GM18907 (cell line): Measurements from ENCODE around the gene TMEM8B.
"Not testable (repeated sequence)": the region's sequence is repeated elsewhere in the genome, so short reads cannot be mapped to it uniquely, and the experiment has no call there.

ENCODE experiments used
- ATAC-seq: cut with Tn5 transposase; IDR thresholded peaks from one replicate; pipeline ENCODE4 v1.9.1; 2021; ENCODE audit warnings: mild to moderate bottlenecking, moderate library complexity; ENCODE audit not compliant: unreplicated experiment

TMEM8B gene

GRCh38 chr9:35905051-35905781, 76.2 kb downstream of the TMEM8B start:
- no peak for ATAC-seq

GRCh38 chr9:35905912-35906679, 77.1 kb downstream of the TMEM8B start, which contains the start of gene HRCT1:
HRCT1 (plus strand) TSS chr9:35906202; CDS start chr9:35906288, 86 bp downstream.
- no peak for ATAC-seq

- no peak for ATAC-seq
Measured at GRCh38 chr9:35906923-35907699, 78.1 kb downstream of the TMEM8B start.

DNA sequence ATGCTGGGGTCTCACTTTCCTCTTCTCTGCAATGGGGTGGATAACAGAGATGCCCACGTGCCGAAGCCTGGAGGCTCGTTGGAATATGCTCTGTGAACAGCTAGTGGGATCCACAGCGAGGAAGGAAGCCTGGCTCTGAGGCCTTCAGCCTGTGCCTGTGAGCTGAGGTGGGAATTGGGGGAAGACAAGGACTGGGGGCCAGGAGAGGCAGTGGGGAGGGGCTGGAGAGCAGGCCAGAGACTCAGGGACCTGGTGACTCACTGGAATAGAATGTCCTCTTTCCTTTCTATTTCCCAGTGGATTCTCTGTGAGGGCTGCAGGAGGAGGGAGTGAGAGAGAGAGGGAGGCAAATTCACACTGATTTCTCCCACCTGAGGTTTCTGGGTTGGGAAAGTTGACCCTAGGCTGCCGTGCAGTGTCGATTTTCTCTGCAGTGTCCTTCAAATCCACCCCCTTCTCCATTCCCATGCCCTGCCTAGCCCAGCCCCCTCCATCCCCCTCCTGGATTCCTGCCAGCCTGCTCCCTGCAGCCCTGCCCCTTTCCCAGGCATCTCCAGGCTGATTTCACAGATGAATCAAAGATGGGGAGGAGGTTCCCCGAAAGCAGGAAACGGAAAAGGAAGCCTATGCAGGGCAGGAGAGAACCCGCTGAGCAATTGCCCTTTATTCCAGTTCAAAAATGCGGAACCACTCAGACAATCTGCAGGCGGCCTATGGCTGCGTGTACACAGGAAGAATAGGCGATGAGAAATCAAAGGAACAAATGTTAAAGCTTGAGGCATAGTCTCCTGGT, 78.9 kb downstream of the TMEM8B start:
- no peak for ATAC-seq

GRCh38 chr9:35908504-35909125, 79.6 kb downstream of the TMEM8B start:
- no peak for ATAC-seq

- no peak for ATAC-seq
Measured at GRCh38 chr9:35909274-35909673, 80.2 kb downstream of the TMEM8B start, which contains the start of gene SPAAR. SPAAR (plus strand) TSS chr9:35909490; CDS start chr9:35910464, 974 bp downstream.

- no peak for ATAC-seq
Measured at GRCh38 chr9:35909687-35910612, 80.9 kb downstream of the TMEM8B start.

GRCh38 chr9:35910613-35911359, 81.8 kb downstream of the TMEM8B start:
- no peak for ATAC-seq

DNA sequence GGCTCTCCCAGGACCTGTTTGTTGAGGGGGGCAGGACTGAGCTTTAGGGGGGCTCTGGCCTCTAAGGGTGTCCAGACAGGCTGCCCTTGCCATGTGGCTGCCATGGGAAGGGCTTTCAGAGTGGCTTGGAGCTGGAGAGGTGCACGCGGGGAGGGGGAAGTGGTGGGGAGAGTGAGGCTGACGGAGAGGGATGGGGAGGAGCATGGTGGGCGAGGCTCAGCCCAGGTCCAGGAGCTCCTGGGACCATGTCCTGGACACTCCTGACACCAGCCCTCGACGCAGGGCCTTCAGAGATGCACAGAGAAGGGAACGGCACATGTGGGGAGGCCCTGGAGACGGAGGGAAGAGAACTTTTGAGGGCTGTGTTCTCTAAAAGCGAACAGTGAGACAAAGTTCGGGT, 82.7 kb downstream of the TMEM8B start:
- ATAC-seq, result no peak

GRCh38 chr9:35912791-35913400, 83.9 kb downstream of the TMEM8B start:
- ATAC-seq, result no peak

DNA sequence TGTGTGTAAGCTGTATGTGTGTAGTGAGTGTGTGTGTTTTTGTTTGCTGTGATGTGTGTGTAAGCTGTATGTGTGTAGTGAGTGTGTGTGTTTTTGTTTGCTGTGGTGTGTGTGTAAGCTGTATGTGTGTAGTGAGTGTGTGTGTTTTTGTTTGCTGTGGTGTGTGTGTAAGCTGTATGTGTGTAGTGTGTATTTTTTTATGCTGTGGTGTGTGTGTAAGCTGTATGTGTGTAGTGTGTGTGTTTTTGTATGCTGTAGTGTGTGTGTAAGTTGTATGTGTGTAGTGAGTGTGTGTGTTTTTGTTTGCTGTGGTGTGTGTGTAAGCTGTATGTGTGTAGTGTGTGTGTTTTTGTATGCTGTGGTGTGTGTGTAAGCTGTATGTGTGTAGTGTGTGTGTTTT, 84.4 kb downstream of the TMEM8B start:
- ATAC-seq, result not testable (repeated sequence)

DNA sequence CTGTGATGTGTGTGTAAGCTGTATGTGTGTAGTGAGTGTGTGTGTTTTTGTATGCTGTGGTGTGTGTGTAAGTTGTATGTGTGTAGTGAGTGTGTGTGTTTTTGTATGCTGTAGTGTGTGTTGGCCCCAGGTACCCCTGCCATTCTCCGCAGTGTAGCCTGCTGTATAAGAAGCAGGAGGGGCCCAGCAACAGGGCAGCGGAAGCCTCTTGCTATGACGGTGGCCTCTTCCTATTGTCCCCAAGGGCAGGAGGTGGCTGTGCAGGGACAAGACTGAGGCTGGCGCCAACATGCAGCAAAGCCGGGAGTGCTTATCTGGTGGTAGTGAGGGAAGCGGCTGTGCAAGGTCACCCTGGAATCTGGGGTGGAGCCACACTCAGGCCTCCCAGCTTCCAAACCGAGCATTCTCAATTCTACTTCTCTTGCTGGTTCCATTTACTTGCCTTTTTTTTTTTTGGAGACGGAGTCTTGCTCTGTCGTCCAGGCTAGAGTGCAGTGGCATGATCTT, 85.3 kb downstream of the TMEM8B start:
- no peak for ATAC-seq
